SJCRH30 (cell line): ENCODE results near the gene APRT. TPM values are rescaled to one million over a fixed set of nuclear protein-coding genes. Genes with fewer than 3 reads are reported as not detected.
"Not testable (repeated sequence)": the region's sequence is repeated elsewhere in the genome, so short reads cannot be mapped to it uniquely, and the experiment has no call there.

Experiments used
- DNase-seq, 2 experiments: peaks; one replicate each; pipeline ENCODE4 v3.0.0-alpha.2; 2015 to 2020
- H3K27ac ChIP-seq: fragments of 250-450 bp; sonication (Bioruptor Pico); 2 replicates; pipeline ENCODE4 v1.5.1; 2020; ENCODE audit warnings: mild to moderate bottlenecking, moderate library complexity
- H3K27me3 ChIP-seq: fragments of 250-450 bp; sonication (Bioruptor Pico); 2 replicates; pipeline ENCODE4 v1.5.1; 2020; ENCODE audit warnings: mild to moderate bottlenecking, moderate library complexity
- H3K36me3 ChIP-seq: fragments of 250-450 bp; sonication (Bioruptor Pico); 2 replicates; pipeline ENCODE4 v1.5.1; 2020; ENCODE audit warnings: mild to moderate bottlenecking, moderate library complexity
- H3K4me1 ChIP-seq: fragments of 250-450 bp; sonication (Bioruptor Pico); 2 replicates; pipeline ENCODE4 v1.5.1; 2020; ENCODE audit warnings: mild to moderate bottlenecking, moderate library complexity
- H3K4me3 ChIP-seq: fragments of 250-450 bp; sonication (Bioruptor Pico); 2 replicates; pipeline ENCODE4 v1.5.1; 2020; ENCODE audit warnings: mild to moderate bottlenecking, moderate library complexity
- H3K9me3 ChIP-seq: fragments of 250-450 bp; sonication (Bioruptor Pico); replicated peaks from 2 replicates; pipeline ENCODE4 v1.5.1; 2020; ENCODE audit warnings: mild to moderate bottlenecking, moderate library complexity
- total RNA-seq: library from RNA; depleted of rRNA; stranded (reverse); fragments of >200 nt; shearing (Covaris generic); gene quantifications from 2 replicates; pipeline ENCODE4 v1.2.3, GENCODE V29; 2014

The APRT gene
- total RNA-seq, 1 experiment from 2014 or later, result 43.4 TPM

GRCh38 chr16:88772871-88773811 lies 38.6 kb downstream of the APRT start:
- no peaks in the 10 kb centered on the region for H3K9me3 ChIP-seq
- peaks cover 41% of the 10 kb centered on the region for H3K4me1 ChIP-seq

GRCh38 chr16:88771781-88772180 lies 39.9 kb downstream of the APRT start:
- not testable (repeated sequence) for DNase-seq, H3K9me3 ChIP-seq, H3K36me3 ChIP-seq, H3K27me3 ChIP-seq
- Histone ChIP-seq H3K27ac (peak overlapping the region; percentile 98; the same call in 1 of the 2 replicates), H3K4me3 (peak overlapping the region; percentile 20; the same call in 1 of the 2 replicates), H3K4me1 (peaks cover 47% of the 10 kb centered on the region)

More at GRCh38 chr16:88772871-88773811, 38.6 kb downstream of the APRT start:
- H3K4me3 ChIP-seq, result peak overlapping the region; percentile 50
- H3K36me3 ChIP-seq, result no peaks in the 10 kb centered on the region
- peak; percentile 97 to 98 for DNase-seq
- peak overlapping the region; percentile 98 for H3K27ac ChIP-seq
- no peaks in the 10 kb centered on the region for H3K27me3 ChIP-seq

- Histone ChIP-seq H3K27ac (peak overlapping the region; percentile 83), H3K27me3 (no peaks in the 10 kb centered on the region), H3K36me3 (no peaks in the 10 kb centered on the region), H3K9me3 (no peaks in the 10 kb centered on the region), H3K4me1 (peaks cover 47% of the 10 kb centered on the region), H3K4me3 (peak overlapping the region; percentile 53)
- no peak for DNase-seq
Observed at GRCh38 chr16:88771294-88771772, 40.4 kb downstream of the APRT start.

- Histone ChIP-seq H3K27ac (peak overlapping the region; percentile 83), H3K36me3 (no peaks in the 10 kb centered on the region), H3K4me1 (peaks cover 47% of the 10 kb centered on the region), H3K9me3 (no peaks in the 10 kb centered on the region), H3K27me3 (no peaks in the 10 kb centered on the region), H3K4me3 (peak overlapping the region; percentile 53)
- DNase-seq, result peak; percentile 95 to 97
Observed at GRCh38 chr16:88770461-88771293, 41.1 kb downstream of the APRT start.

GRCh38 chr16:88769617-88770460 lies 41.9 kb downstream of the APRT start:
- DNase-seq, result peak; percentile 60 to 77

GRCh38 chr16:88768071-88768783 lies 43.5 kb downstream of the APRT start:
- Histone ChIP-seq H3K27me3 (no peaks in the 10 kb centered on the region), H3K27ac (peak overlapping the region; percentile 5; the same call in 1 of the 2 replicates), H3K9me3 (no peaks in the 10 kb centered on the region), H3K4me1 (peaks cover 38% of the 10 kb centered on the region), H3K4me3 (peak overlapping the region; percentile 6; the same call in 1 of the 2 replicates), H3K36me3 (no peaks in the 10 kb centered on the region)
- peak; percentile 52 to 54 for DNase-seq

More at GRCh38 chr16:88769617-88770460, 41.9 kb downstream of the APRT start:
- Histone ChIP-seq H3K27ac (peak overlapping the region; percentile 83), H3K27me3 (no peaks in the 10 kb centered on the region), H3K9me3 (no peaks in the 10 kb centered on the region), H3K4me3 (peak overlapping the region; percentile 53), H3K4me1 (peaks cover 47% of the 10 kb centered on the region), H3K36me3 (no peaks in the 10 kb centered on the region)

- no peaks in the 10 kb centered on the region for H3K9me3 ChIP-seq
- no peaks in the 10 kb centered on the region for H3K27me3 ChIP-seq
- H3K36me3 ChIP-seq, result no peaks in the 10 kb centered on the region
- DNase-seq, result no peak
- peak overlapping the region; percentile 5; the same call in 1 of the 2 replicates for H3K27ac ChIP-seq
- H3K4me3 ChIP-seq, result no peak overlapping the region
- peaks cover 32% of the 10 kb centered on the region for H3K4me1 ChIP-seq
Observed at GRCh38 chr16:88767546-88768070, 44.1 kb downstream of the APRT start.

- Histone ChIP-seq H3K4me3 (no peak overlapping the region), H3K36me3 (no peaks in the 10 kb centered on the region), H3K4me1 (peaks cover 26% of the 10 kb centered on the region)
Observed at GRCh38 chr16:88766975-88767374, 44.8 kb downstream of the APRT start.

GRCh38 chr16:88764913-88765349 lies 46.8 kb downstream of the APRT start:
- Histone ChIP-seq H3K4me1 (peaks cover 21% of the 10 kb centered on the region), H3K4me3 (no peak overlapping the region), H3K9me3 (no peaks in the 10 kb centered on the region), H3K36me3 (no peaks in the 10 kb centered on the region), H3K27ac (no peak overlapping the region), H3K27me3 (no peaks in the 10 kb centered on the region)
- no peak for DNase-seq

More at GRCh38 chr16:88766975-88767374, 44.8 kb downstream of the APRT start:
- no peak for DNase-seq
- Histone ChIP-seq H3K27ac (no peak overlapping the region), H3K27me3 (no peaks in the 10 kb centered on the region), H3K9me3 (no peaks in the 10 kb centered on the region)

- Histone ChIP-seq H3K9me3 (no peaks in the 10 kb centered on the region), H3K4me3 (no peak overlapping the region), H3K36me3 (no peaks in the 10 kb centered on the region), H3K4me1 (peaks cover 18% of the 10 kb centered on the region), H3K27ac (no peak overlapping the region), H3K27me3 (no peaks in the 10 kb centered on the region)
- DNase-seq, result no peak
Observed at GRCh38 chr16:88764080-88764479, 47.6 kb downstream of the APRT start.

GRCh38 chr16:88763502-88764053 lies 48.1 kb downstream of the APRT start:
- Histone ChIP-seq H3K4me3 (no peak overlapping the region), H3K27ac (no peak overlapping the region), H3K27me3 (no peaks in the 10 kb centered on the region), H3K4me1 (peaks cover 16% of the 10 kb centered on the region), H3K36me3 (no peaks in the 10 kb centered on the region), H3K9me3 (no peaks in the 10 kb centered on the region)
- DNase-seq, result no peak

- no peak for DNase-seq
- H3K4me3 ChIP-seq, result no peak overlapping the region
- no peaks in the 10 kb centered on the region for H3K27me3 ChIP-seq
- H3K36me3 ChIP-seq, result no peaks in the 10 kb centered on the region
- H3K27ac ChIP-seq, result no peak overlapping the region
- no peaks in the 10 kb centered on the region for H3K9me3 ChIP-seq
- H3K4me1 ChIP-seq, result peaks cover 11% of the 10 kb centered on the region
Observed at GRCh38 chr16:88762941-88763340, 48.8 kb downstream of the APRT start.
